CD14-positive monocyte (primary cell): ENCODE measurements around the gene EFHC1. TPM values are rescaled to one million over a fixed set of nuclear protein-coding genes. Genes with fewer than 3 reads are reported as not detected.
A peak's percentile ranks its signal among the peaks of the same experiment; 100 is the strongest.

Experiments used
- DNase-seq, 3 donors: peaks; one replicate each; pipeline ENCODE4 v3.0.0-alpha.2; 2011 to 2022
- H2AFZ ChIP-seq: 2 replicates; pipeline ENCODE4 v1.6.0; 2012; ENCODE audit warnings: mild to moderate bottlenecking, low read depth, low read length, inconsistent platforms; ENCODE audit not compliant: insufficient read depth, poor library complexity, severe bottlenecking
- H3K27ac ChIP-seq, 2 donors: 1 replicate in 1 of 2; 2 replicates in 1 of 2; pipeline ENCODE4 v1.5.1; 2012 to 2013; ENCODE audit warnings: low read length in 2 of 2, control low read depth in 1 of 2, inconsistent platforms in 1 of 2, low read depth in 1 of 2, mild to moderate bottlenecking in 1 of 2
- H3K27me3 ChIP-seq, 2 donors: one replicate each; pipeline versions ENCODE4 v1.6.0 to v1.6.1; 2011 to 2013; ENCODE audit warnings: low read length in 2 of 2; ENCODE audit not compliant: control insufficient read depth in 2 of 2, insufficient read depth in 2 of 2
- H3K36me3 ChIP-seq, 2 donors: replicated peaks in 1 of 2; 1 replicate in 1 of 2; 2 replicates in 1 of 2; pipeline versions ENCODE4 v1.5.1 to v1.6.1; 2012 to 2013; ENCODE audit warnings: low read length in 2 of 2, control low read depth in 1 of 2, inconsistent platforms in 1 of 2, mild to moderate bottlenecking in 1 of 2; ENCODE audit not compliant: insufficient read depth in 2 of 2, control insufficient read depth in 1 of 2
- H3K4me1 ChIP-seq, 2 donors: 1 replicate in 1 of 2; 2 replicates in 1 of 2; pipeline versions ENCODE4 v1.5.1 to v1.6.1; 2012 to 2013; ENCODE audit warnings: low read length in 2 of 2, control low read depth in 1 of 2, inconsistent platforms in 1 of 2, mild to moderate bottlenecking in 1 of 2, moderate library complexity in 1 of 2; ENCODE audit not compliant: insufficient read depth in 2 of 2, control insufficient read depth in 1 of 2
- H3K4me2 ChIP-seq: replicated peaks from 2 replicates; pipeline ENCODE3; 2012; ENCODE audit warnings: low read length, moderate library complexity, mild to moderate bottlenecking; ENCODE audit not compliant: poor library complexity, severe bottlenecking; ENCODE audit errors: extremely low read depth
- H3K4me3 ChIP-seq, 3 experiments: fragments of 200-600 bp in 1 of 3; sonication (generic) in 1 of 3; replicated peaks in 1 of 3; 1 replicate in 2 of 3; 2 replicates in 1 of 3; pipeline ENCODE4 v1.5.1; 2011 to 2013; ENCODE audit warnings: low read length in 3 of 3, mild to moderate bottlenecking in 3 of 3, control low read depth in 2 of 3, low read depth in 2 of 3, inconsistent platforms in 1 of 3, moderate library complexity in 1 of 3
- H3K79me2 ChIP-seq: 2 replicates; pipeline ENCODE4 v1.6.0; 2012; ENCODE audit warnings: mild to moderate bottlenecking, control low read depth, inconsistent platforms, low read length, moderate library complexity; ENCODE audit not compliant: insufficient read depth
- H3K9ac ChIP-seq: 2 replicates; pipeline ENCODE4 v1.6.0; 2017; ENCODE audit warnings: low read length, mild to moderate bottlenecking; ENCODE audit not compliant: insufficient read depth, poor library complexity, severe bottlenecking
- H3K9me3 ChIP-seq, 2 donors: replicated peaks in 1 of 2; 1 replicate in 1 of 2; 2 replicates in 1 of 2; pipeline versions ENCODE4 v1.5.1 to v1.6.1; 2012 to 2013; ENCODE audit warnings: low read length in 2 of 2, control low read depth in 1 of 2; ENCODE audit not compliant: control insufficient read depth in 1 of 2, insufficient read depth in 1 of 2
- H4K20me1 ChIP-seq: 2 replicates; pipeline ENCODE4 v1.6.0; 2012; ENCODE audit warnings: mild to moderate bottlenecking, low read length, control low read depth, moderate library complexity; ENCODE audit not compliant: insufficient read depth
- H3K27ac Mint-ChIP-seq, 7 donors: one replicate each; pipeline ENCODE4 v1.8.0; 2020; ENCODE audit warnings: mild to moderate bottlenecking in 7 of 7, mixed read lengths in 7 of 7, moderate library complexity in 6 of 7, inconsistent platforms in 2 of 7
- H3K27me3 Mint-ChIP-seq, 3 donors: one replicate each; pipeline ENCODE4 v1.8.0; 2021 to 2022; ENCODE audit warnings: low read depth in 3 of 3, mild to moderate bottlenecking in 3 of 3, mixed read lengths in 3 of 3, moderate library complexity in 3 of 3, inconsistent platforms in 1 of 3
- H3K36me3 Mint-ChIP-seq, 2 donors: one replicate each; pipeline ENCODE4 v1.8.0; 2020; ENCODE audit warnings: mixed read lengths in 2 of 2, inconsistent platforms in 1 of 2, mild to moderate bottlenecking in 1 of 2
- H3K4me1 Mint-ChIP-seq: one replicate; pipeline ENCODE4 v1.8.0; 2020; ENCODE audit warnings: mild to moderate bottlenecking, mixed read lengths
- H3K4me3 Mint-ChIP-seq, 2 donors: one replicate each; pipeline ENCODE4 v1.8.0; 2020; ENCODE audit warnings: mild to moderate bottlenecking in 2 of 2, mixed read lengths in 2 of 2, moderate library complexity in 1 of 2
- H3K9me3 Mint-ChIP-seq, 7 donors: one replicate each; pipeline ENCODE4 v1.8.0; 2020 to 2022; ENCODE audit warnings: mixed read lengths in 7 of 7, mild to moderate bottlenecking in 6 of 7, moderate library complexity in 6 of 7, inconsistent platforms in 2 of 7
- CTCF ChIP-seq: fragments of 200-600 bp; IDR thresholded peaks from one replicate; pipeline ENCODE4 v1.8.0; 2022; ENCODE audit warnings: antibody characterized with exemption, mild to moderate bottlenecking
- WGBS: methylation state at CpG from one replicate; pipeline ENCODE4 v1.1.5; 2013; ENCODE audit warnings: missing lambda C conversion rate; ENCODE audit not compliant: insufficient coverage; 5-methylcytosine and 5-hydroxymethylcytosine counted together
- intact Hi-C, 2 donors: fragments of 100-400 bp; cut with micrococcal nuclease; formaldehyde crosslinking; loops; one replicate each; pipeline versions ENCODE4 v1.15.0 to v1.15.1; 2023
- polyA minus RNA-seq: library from RNA; depleted of rRNA, polyadenylated mRNA; stranded (reverse); fragments of >200 nt; gene quantifications from 2 replicates; pipeline ENCODE4 v1.2.3, GENCODE V29; 2012
- polyA plus RNA-seq, 3 donors: library from polyadenylated mRNA; depleted of rRNA in 1 of 3; unstranded in 2 of 3; stranded (reverse) in 1 of 3; fragments of 300-500 nt in 2 of 3; fragments of >200 nt in 1 of 3; fragmentation: Illumina TruSeq in 2 of 3; gene quantifications; 1 replicate in 2 of 3; 2 replicates in 1 of 3; pipeline ENCODE4 v1.2.3, GENCODE V29; 2012 to 2021
- total RNA-seq, 12 experiments: library from RNA in 1 of 12; stranded (reverse) in 1 of 12; fragments of 120-200 nt in 1 of 12; gene quantifications; one replicate each; pipeline ENCODE4 v1.2.4 and lab custom pipeline; 2013 to 2026; ENCODE audit warnings: mixed read lengths in 6 of 12, inconsistent platforms in 1 of 12

Gene EFHC1
- 10.0 TPM for total RNA-seq (2013)
- polyA plus RNA-seq (10 to 100 TPM in 1 of 3 donors, 1 to 10 TPM in 1, under 1 TPM in 1; 0.30 to 13.5 (median 2.3) TPM), polyA minus RNA-seq (1.8 and 2.5 TPM in 2 replicates), total RNA-seq (lab: John Stamatoyannopoulos, UW) (0.98 to 13.4 (median 5.0) reads per million in 11 experiments)

GRCh38 chr6:52419809-52420667 lies at the start of gene EFHC1:
Gene EFHC1, plus strand, starts transcription at chr6:52420342. Its CDS starts 69 bp downstream, at chr6:52420411.
- WGBS, result under 1% methylated on average over 44 of the region's 57 CpGs
- H4K20me1 ChIP-seq, result no peaks in the 10 kb centered on the region
- peaks cover 18% of the 10 kb centered on the region for H3K4me1 Mint-ChIP-seq

More at GRCh38 chr6:52419809-52420667, at the start of gene EFHC1:
- Histone ChIP-seq H3K27me3 (no peaks in the 10 kb centered on the region), H3K9me3 (no peaks in the 10 kb centered on the region), H3K9ac (peak within 1 kb of the TSS; percentile 46), H3K36me3 (no peaks in the 10 kb centered on the region), H3K4me3 (peak within 1 kb of the TSS; percentile 62 to 91 (median 81)), H3K4me2 (peak within 1 kb of the TSS; percentile 98), H2AFZ (peak within 1 kb of the TSS; percentile 94), H3K27ac (peak within 1 kb of the TSS in 1 of 2 donors; percentile 64), H3K4me1 (peaks cover 14 to 20% of the 10 kb centered on the region in 2 donors), H3K79me2 (no peaks in the 10 kb centered on the region)
- Mint-ChIP-seq H3K27ac (peak within 1 kb of the TSS in 2 of 7 donors; percentile 67 to 72), H3K4me3 (no peak within 1 kb of the TSS), H3K27me3 (peaks cover 0 to 3% (median 1%) of the 10 kb centered on the region in 3 donors), H3K36me3 (no peaks in the 10 kb centered on the region), H3K9me3 (peaks cover 0 to 2% (median 0%) of the 10 kb centered on the region in 7 donors)
- peak; percentile 96 to 99 (median 97) for DNase-seq
- intact Hi-C loops, result loop anchor here (5.0 kb wide), 5 partner anchors 133 to 577 kb away; partner anchors contain the start of genes GSTA4 (in 1 of the 2), MCM3 (in 1 of the 2) and TRAM2 (in 1 of the 2)
- no peak for TF ChIP-seq CTCF
